GM12875 (cell line): ENCODE measurements around the gene ASB9.

ENCODE experiments used
- H3K4me3 ChIP-seq: one replicate; pipeline ENCODE4 v1.5.1; 2011; ENCODE audit warnings: low read depth, low read length, control low read depth
- TF ChIP-seq, protein P1 (sequence below): IDR thresholded peaks from 2 replicates; pipeline ENCODE4 v1.5.1; 2011; ENCODE audit warnings: low read depth, mild to moderate bottlenecking, control low read depth, inconsistent platforms, low read length, moderate library complexity, borderline replicate concordance; ENCODE audit not compliant: insufficient read depth

Gene ASB9

DNA sequence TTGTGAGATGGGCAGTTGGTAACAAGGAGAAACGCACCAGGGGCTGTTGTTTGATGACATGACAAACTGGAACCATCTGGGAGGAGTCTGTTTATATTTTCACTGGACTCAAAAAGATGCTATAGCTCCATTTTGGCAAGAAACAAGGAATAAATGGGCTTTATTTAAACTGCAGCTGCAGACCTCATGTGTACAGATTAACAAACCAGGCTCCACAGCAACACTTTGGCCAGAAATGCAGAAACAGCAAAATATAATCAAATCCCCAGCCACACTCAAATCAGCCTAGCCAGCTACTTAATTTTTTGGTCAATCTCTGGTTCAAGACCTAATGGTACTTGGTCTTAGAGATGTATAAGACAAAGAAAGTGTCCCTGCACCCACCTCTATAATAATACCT is 52.7 kb downstream of the ASB9 start:
- H3K4me3 ChIP-seq = no peak overlapping the region
- TF ChIP-seq, protein P1, sequence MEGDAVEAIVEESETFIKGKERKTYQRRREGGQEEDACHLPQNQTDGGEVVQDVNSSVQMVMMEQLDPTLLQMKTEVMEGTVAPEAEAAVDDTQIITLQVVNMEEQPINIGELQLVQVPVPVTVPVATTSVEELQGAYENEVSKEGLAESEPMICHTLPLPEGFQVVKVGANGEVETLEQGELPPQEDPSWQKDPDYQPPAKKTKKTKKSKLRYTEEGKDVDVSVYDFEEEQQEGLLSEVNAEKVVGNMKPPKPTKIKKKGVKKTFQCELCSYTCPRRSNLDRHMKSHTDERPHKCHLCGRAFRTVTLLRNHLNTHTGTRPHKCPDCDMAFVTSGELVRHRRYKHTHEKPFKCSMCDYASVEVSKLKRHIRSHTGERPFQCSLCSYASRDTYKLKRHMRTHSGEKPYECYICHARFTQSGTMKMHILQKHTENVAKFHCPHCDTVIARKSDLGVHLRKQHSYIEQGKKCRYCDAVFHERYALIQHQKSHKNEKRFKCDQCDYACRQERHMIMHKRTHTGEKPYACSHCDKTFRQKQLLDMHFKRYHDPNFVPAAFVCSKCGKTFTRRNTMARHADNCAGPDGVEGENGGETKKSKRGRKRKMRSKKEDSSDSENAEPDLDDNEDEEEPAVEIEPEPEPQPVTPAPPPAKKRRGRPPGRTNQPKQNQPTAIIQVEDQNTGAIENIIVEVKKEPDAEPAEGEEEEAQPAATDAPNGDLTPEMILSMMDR = no peak

- TF ChIP-seq, protein P1 = no peak
- H3K4me3 ChIP-seq = no peak overlapping the region
Observed at GRCh38 chrX:15216280-15216679, 53.6 kb downstream of the ASB9 start.

- TF ChIP-seq, protein P1 = no peak
- H3K4me3 ChIP-seq = no peak overlapping the region
Observed at GRCh38 chrX:15215366-15215765, 54.5 kb downstream of the ASB9 start.

DNA sequence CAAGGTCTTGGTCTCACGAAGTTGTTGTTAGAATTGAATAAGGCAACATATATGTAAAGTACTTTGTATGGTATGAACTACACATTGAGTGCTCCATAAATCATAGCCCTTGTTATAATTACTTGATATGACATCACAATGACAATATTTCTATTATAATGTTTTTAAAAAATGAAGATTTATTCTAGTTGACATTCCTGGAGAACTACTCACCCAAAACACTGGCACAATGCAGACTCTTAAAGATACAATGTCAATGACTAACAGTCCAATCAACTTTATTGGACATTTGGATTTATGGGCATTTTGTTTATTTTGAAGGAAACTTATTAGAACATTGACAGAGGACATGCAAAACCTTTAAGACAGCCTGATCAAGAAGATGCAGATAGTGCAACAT is 55.3 kb downstream of the ASB9 start:
- TF ChIP-seq, protein P1 = no peak

DNA sequence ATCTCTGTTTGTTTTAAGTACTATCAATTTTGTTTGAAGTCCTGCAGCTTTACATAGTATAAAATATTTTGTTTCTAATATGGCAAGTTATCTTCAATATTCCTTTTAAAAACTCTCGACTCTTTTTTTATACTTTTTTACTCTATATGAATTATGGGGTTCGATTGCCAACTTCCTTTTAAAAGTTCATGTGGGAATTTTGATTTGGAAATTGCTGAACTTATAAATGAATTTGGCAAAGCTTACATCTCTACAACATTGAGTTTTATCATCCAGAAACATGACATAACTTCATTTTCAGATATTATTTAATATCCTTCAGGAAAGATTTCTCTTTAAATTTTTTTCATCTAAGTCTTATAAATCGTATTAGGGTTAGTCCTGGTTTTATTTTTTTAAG is 60.8 kb downstream of the ASB9 start:
- TF ChIP-seq, protein P1 = no peak
- H3K4me3 ChIP-seq = no peak overlapping the region

More for the DNA sequence above, 55.3 kb downstream of the ASB9 start:
- H3K4me3 ChIP-seq = no peak overlapping the region

- no peak overlapping the region for H3K4me3 ChIP-seq
- TF ChIP-seq, protein P1 = no peak
Observed at GRCh38 chrX:15207994-15208393, 61.9 kb downstream of the ASB9 start.

DNA sequence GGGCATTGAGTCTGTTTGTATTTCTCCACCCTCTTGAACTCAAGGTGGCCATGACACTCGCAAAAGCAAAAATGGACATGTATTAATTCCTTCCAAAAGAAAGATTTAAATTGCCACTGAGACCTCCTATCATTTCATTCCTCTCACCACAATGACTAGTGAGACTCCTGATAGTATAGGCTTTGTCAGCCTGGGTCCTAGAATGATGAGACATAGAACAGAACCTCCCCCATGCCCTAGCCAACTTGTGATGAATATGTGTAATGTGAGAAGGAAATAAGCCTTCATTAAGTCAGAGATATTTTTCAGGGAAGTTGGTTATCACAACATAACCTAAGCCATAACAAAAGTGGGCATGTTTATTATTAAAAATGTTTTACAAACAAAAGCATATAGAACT is 62.5 kb downstream of the ASB9 start:
- TF ChIP-seq, protein P1 = no peak
- no peak overlapping the region for H3K4me3 ChIP-seq
